NCI-H1436 (cell line): Measurements from ENCODE around the gene ZNF526.
A peak's percentile ranks its signal among the peaks of the same experiment; 100 is the strongest.
"Not testable (repeated sequence)": the region's sequence is repeated elsewhere in the genome, so short reads cannot be mapped to it uniquely, and the experiment has no call there.

ENCODE experiments used
- DNase-seq: peaks from one replicate; lab custom pipeline; 2025; lab: John Stamatoyannopoulos, UW

ZNF526 gene

GRCh38 chr19:42246922-42247639 lies 27.0 kb downstream of the ZNF526 start:
- no peak for DNase-seq

GRCh38 chr19:42247640-42248199 lies 27.6 kb downstream of the ZNF526 start:
- no peak for DNase-seq

GRCh38 chr19:42248270-42249148 lies 28.4 kb downstream of the ZNF526 start:
- DNase-seq = no peak

GRCh38 chr19:42249149-42249750 lies 29.1 kb downstream of the ZNF526 start:
- DNase-seq = no peak

GRCh38 chr19:42249769-42250168 lies 29.7 kb downstream of the ZNF526 start:
- DNase-seq = no peak

GRCh38 chr19:42250183-42250665 lies 30.1 kb downstream of the ZNF526 start:
- DNase-seq = no peak

GRCh38 chr19:42250666-42251531 lies 30.8 kb downstream of the ZNF526 start:
- DNase-seq = no peak

- no peak for DNase-seq
Observed at GRCh38 chr19:42251572-42252358, 31.7 kb downstream of the ZNF526 start.

- no peak for DNase-seq
Observed at GRCh38 chr19:42252365-42253244, 32.5 kb downstream of the ZNF526 start.

- no peak for DNase-seq
Observed at GRCh38 chr19:42253245-42254088, 33.4 kb downstream of the ZNF526 start.

GRCh38 chr19:42254089-42254849 lies 34.2 kb downstream of the ZNF526 start:
- DNase-seq = peak; percentile 23

GRCh38 chr19:42254850-42255765 lies 35.0 kb downstream of the ZNF526 start, which contains the start of gene ERF:
ERF (minus strand) TSS chr19:42255128; CDS start chr19:42254999, 129 bp downstream.
- DNase-seq = peak; percentile 86

GRCh38 chr19:42255766-42256745 lies 35.9 kb downstream of the ZNF526 start:
- DNase-seq = peak; percentile 14

GRCh38 chr19:42257842-42258241 lies 37.7 kb downstream of the ZNF526 start:
- not testable (repeated sequence) for DNase-seq

- DNase-seq = no peak
Observed at GRCh38 chr19:42261763-42262162, 41.7 kb downstream of the ZNF526 start.
